ENCODE data around the gene ARHGEF28. TPM values are rescaled to one million over a fixed set of nuclear protein-coding genes. Genes with fewer than 3 reads are reported as not detected.

ARHGEF28 gene
- total RNA-seq, 2 donors from 2014 or later: 0.17 to 0.53 TPM

DNA sequence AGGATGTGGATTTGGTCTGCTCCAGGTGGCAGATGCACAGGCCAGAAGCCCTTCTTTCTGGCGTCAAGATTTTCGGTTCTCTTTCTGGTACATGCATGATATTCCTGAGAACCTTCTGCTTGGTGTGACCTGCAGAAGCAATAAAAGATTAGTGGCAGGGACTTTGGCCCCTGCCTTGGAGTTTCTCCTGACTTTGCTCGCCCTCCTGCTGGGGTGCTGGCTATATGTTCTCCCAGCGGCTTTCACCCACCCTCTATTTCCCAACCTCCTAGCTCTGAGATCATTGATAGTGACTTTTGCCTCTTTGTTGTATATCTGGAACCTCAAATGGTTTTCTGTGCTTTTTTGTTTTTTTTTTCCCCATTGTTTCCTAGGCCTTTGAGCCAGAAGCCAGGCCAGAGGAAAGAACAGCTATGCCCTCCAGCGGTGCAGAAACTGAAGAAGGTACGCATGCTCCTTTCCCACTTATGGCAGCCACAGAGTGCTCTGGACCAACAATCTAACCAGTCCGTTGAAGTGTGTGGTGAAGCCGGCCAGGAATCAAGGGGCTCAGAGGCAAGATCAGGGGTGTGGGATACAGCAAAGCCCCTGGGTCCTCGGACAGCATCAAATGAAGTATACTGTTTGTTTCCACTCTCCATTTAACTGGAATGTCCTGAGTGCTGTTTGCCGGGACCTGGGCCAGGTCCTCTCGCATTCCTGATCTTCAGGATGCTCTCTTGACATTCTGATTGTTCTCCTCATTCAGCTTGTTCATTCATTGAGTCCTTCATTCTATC is 154.5 kb downstream of the ARHGEF28 start:
- DNase-seq (ENCODE audit: low spot score) (no peak), ATAC-seq (no peak)
- Mint-ChIP-seq H3K27me3 (no peaks in the 10 kb centered on the region), H3K4me1 (ENCODE audit: low read depth in 2 of 2) (no peaks in the 10 kb centered on the region), H3K4me3 (no peak overlapping the region), H3K36me3 (no peaks in the 10 kb centered on the region), H3K9me3 (no peaks in the 10 kb centered on the region), H3K27ac (no peak overlapping the region)

DNA sequence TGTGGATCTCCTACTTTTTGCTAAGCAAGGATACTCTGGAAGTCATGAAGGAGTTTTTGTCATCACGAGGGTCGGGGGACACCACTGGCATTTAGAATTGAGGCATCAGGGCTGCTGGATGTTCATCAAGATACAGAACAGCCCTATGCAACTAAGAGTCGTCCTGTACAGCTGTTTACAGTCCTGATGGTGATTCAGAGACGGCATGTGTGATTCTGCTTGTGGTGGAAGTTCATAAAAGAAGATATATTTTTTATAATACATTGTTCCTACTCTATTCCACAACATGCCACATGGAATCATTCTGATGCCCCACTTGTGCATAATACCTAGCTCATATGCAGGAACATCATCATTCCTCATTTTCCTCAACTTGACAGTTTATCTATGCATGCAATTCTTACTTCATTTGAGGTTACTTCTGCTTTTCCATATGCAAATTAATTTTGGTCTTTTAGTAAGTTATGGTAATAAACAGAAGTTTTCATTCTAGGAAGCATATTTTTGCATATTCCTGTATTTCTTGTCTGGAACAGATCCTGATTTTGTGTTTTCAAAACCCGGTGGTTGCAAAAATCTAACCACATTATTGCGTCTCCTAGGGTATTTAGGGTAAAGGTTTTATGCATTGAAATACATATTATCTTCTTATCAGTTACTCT is 155.2 kb downstream of the ARHGEF28 start:
- Mint-ChIP-seq H3K27me3 (no peaks in the 10 kb centered on the region), H3K9me3 (no peaks in the 10 kb centered on the region), H3K4me3 (no peak overlapping the region), H3K36me3 (no peaks in the 10 kb centered on the region), H3K4me1 (ENCODE audit: low read depth in 2 of 2) (no peaks in the 10 kb centered on the region), H3K27ac (no peak overlapping the region)
- no peak for ATAC-seq
- DNase-seq (ENCODE audit: low spot score): no peak

DNA sequence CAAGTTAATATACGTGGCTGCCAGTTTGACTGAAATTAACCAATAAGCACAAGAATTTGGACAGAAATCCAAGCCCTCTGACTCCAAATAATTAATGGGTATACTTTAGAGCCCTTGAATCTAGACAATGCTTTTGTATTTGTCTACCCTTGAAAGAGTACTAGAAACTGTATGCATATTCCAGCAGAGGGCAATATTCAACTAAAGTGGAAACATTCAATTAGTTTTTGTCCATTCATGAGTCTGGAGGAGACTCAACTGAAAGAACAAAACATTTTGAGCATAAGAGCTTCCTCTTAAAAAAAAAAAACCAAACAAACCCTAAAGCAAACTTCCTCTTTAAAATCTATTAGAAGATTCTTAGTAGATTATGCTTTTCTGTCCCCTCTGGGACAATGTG is 157.8 kb downstream of the ARHGEF28 start:
- no peaks in the 10 kb centered on the region for H3K27me3 Mint-ChIP-seq
- no peaks in the 10 kb centered on the region for H3K4me1 Mint-ChIP-seq (ENCODE audit: low read depth in 2 of 2)
- no peak overlapping the region for H3K4me3 Mint-ChIP-seq
- no peak for DNase-seq (ENCODE audit: low spot score)
- no peak overlapping the region for H3K27ac Mint-ChIP-seq
- ATAC-seq: no peak
- no peaks in the 10 kb centered on the region for H3K36me3 Mint-ChIP-seq
- H3K9me3 Mint-ChIP-seq: no peaks in the 10 kb centered on the region

DNA sequence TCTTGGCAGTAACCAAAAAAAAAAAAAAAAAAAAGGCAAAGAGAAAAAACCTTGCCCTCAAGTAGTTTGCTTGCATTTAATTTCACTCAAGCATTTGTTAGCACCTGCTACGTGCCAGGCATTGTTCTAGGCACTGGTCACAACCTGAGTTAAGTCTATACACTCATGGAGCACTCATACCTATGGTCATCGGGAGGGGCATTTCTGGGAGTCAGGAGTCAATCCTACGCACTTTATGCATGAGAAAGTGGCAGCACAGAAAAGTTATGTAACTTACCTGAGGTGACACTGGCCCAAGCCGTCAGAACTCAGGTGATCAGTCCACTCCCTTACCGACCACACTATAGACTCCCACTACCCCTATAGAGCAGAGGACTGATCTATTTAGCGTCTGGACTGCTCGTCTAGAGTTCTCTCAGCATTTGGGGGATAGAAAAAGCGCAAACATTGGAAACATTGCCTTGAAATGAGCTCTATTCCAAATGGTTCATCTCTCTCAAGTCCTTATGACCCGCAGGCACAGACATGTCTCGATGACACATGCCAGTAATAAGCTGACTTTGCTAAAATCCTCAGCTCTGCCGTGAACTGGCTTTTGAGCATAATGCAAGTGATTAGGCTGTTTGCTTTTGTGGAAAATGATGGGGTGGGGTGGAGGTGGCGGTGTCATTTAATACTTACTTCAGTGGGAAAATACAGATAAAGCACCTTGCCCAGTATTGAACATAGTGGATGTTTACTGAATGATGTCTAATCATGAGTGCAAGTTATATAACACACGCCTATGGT is 160.2 kb downstream of the ARHGEF28 start:
- Mint-ChIP-seq H3K36me3 (no peaks in the 10 kb centered on the region), H3K4me3 (no peak overlapping the region), H3K27me3 (no peaks in the 10 kb centered on the region), H3K9me3 (no peaks in the 10 kb centered on the region), H3K27ac (no peak overlapping the region), H3K4me1 (ENCODE audit: low read depth in 2 of 2) (peaks cover 0 to under 1% of the 10 kb centered on the region in 2 donors)
- DNase-seq (ENCODE audit: low spot score): no peak
- no peak for ATAC-seq

DNA sequence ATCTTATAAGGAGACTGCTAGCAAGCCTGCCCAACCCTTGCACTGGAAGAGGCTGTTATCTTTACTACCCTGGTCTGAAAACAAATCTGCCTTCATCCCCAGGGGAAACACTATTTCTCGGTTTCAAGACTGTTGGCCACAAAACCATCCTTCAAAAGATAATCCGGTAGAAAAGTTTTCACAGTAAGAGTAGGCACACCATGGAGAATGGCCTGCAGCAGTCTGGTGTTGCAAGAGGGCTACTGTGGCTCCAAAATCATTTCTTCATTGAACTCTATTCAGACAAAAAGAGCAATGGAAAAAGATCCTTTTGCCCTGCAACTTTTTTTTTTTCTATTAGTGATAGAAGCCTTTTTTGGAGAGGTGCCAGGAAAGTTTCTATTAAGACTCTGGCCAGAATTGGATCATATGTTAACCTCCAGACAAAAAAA is 163.9 kb downstream of the ARHGEF28 start:
- no peak for ATAC-seq
- peaks cover 5 to 6% of the 10 kb centered on the region in 2 donors for H3K4me1 Mint-ChIP-seq (ENCODE audit: low read depth in 2 of 2)
- H3K27me3 Mint-ChIP-seq: no peaks in the 10 kb centered on the region

DNA sequence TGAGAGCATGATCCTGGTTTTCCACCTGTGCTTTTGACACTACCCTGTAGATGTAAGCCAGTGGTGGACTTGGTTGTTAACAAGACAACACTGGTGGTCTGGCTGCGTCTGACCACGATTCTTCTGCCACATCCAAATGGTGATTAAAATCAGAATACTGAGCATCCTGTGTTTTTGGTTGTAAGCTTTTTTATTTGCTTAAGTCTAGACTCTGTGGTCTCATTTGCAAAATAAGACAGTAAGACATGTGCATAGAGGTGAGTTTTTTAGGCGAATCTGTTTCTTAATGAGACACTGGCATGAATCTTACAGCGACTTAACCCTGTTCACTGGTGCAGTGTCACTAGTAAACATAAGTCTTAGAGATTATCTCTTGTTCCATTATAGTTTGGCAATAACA is 165.4 kb downstream of the ARHGEF28 start:
- H3K4me1 Mint-ChIP-seq (ENCODE audit: low read depth in 2 of 2): peaks cover 11 to 12% of the 10 kb centered on the region in 2 donors
- H3K27me3 Mint-ChIP-seq: no peaks in the 10 kb centered on the region
- no peak for DNase-seq (ENCODE audit: low spot score)
- H3K4me3 Mint-ChIP-seq: no peak overlapping the region
- no peaks in the 10 kb centered on the region for H3K36me3 Mint-ChIP-seq
- H3K9me3 Mint-ChIP-seq: no peaks in the 10 kb centered on the region
- ATAC-seq: peak in 1 of 2 donors; percentile 51
- H3K27ac Mint-ChIP-seq: no peak overlapping the region

More for the DNA sequence above, 163.9 kb downstream of the ARHGEF28 start:
- H3K9me3 Mint-ChIP-seq: no peaks in the 10 kb centered on the region
- no peak overlapping the region for H3K4me3 Mint-ChIP-seq
- no peaks in the 10 kb centered on the region for H3K36me3 Mint-ChIP-seq
- no peak overlapping the region for H3K27ac Mint-ChIP-seq
- no peak for DNase-seq (ENCODE audit: low spot score)

DNA sequence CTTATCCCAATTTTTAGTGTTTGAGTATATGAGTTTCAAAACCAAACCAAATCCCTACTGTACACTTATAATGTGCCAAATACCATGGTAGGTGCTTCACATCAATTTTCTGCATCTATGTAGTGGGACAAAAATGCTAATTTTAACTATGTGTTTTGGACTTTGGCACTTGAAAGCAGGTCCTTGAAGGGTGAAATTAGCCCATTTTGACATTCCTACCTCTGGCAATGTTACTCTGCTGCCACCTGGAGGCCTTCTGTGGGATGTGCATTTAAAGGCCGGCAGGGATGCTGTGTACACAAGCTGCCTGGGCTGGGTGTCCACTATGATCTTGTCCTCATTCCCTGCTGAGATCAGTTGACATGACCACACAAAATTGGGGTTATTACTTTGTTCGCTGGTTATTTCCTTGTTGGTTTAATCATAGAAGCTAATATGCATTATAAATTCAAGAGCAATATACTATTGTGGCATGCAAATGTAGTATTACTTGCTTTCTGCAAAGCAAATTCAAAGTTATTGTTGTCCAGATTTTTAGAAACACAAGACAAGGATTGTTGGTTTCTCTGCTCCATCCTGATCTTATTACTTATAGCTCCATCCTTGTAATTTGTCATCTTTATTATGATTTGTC is 166.8 kb downstream of the ARHGEF28 start:
- H3K9me3 Mint-ChIP-seq: no peaks in the 10 kb centered on the region
- H3K27me3 Mint-ChIP-seq: no peaks in the 10 kb centered on the region
- no peaks in the 10 kb centered on the region for H3K36me3 Mint-ChIP-seq
- ATAC-seq (peak; percentile 71 to 79), DNase-seq (ENCODE audit: low spot score) (peak; percentile 80)
- H3K27ac Mint-ChIP-seq: no peak overlapping the region
- H3K4me1 Mint-ChIP-seq (ENCODE audit: low read depth in 2 of 2): peaks cover 16 to 19% of the 10 kb centered on the region in 2 donors
- no peak overlapping the region for H3K4me3 Mint-ChIP-seq

DNA sequence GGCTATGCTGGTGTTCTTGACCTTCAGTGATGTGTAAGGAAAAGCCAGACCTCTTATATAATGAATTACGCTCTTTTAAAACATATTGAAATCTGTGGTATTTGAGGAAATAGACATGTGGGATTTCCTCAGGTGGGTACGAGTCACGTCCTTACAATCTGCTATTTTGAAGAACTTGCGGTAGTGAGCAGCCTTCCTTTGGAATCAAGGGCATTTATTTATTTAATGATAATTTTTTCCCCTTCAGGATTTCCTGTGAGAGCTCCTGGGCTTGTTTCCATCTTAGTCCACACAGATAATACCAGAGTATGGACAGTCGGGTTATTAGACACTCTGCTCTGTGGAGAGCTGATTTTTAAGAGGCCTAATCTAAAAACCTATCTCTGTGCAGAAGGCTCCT is 167.9 kb downstream of the ARHGEF28 start:
- ATAC-seq (no peak), DNase-seq (ENCODE audit: low spot score) (no peak)
- Mint-ChIP-seq H3K27me3 (no peaks in the 10 kb centered on the region), H3K36me3 (no peaks in the 10 kb centered on the region), H3K27ac (no peak overlapping the region), H3K4me3 (no peak overlapping the region), H3K9me3 (no peaks in the 10 kb centered on the region), H3K4me1 (ENCODE audit: low read depth in 2 of 2) (peaks cover 16 to 19% of the 10 kb centered on the region in 2 donors)

DNA sequence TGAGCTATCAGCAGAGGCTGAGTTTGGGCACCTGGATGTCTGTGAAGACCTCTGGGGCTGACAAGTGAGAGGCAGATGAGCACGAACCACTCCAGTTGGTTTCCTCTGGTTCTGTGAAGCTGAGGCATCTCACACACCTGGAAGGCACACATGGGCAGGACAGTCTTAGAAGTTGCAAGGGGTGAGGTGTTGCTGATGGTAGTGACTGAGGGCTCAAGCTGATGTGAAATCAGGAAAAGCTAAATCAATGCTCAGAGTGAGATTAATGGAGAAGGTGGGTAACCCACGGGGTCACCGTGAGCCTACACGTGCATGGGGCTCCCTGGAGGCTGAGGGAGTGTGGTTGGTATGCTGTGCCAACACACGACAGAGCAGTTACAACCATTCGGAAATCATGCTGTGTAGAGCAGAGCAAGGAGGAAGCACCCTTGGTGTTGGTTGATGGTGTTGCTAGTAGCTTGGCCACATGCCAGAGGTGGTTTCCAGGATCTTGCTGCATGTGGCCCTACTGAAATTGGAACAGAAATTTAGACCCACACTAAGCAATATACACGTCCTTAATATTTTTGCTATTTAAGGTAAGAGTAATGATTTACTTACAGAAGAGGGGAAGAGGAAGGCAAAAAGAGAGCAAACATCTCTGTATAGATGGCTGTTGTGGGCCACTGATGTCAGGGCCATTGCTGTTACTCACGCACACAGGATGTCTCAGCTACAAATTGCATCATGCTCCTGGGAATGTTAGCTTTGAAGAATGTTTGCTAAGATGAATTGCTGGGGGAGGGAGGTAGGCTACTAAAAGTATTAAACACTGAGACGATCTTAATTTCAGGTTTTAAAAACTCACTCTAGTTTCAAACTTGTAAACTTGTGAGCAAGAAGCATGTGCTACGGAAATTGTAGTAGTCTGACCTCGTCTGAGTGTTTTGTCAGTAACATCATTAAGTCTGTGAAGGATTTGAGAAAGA is 170.5 kb downstream of the ARHGEF28 start:
- no peak for DNase-seq (ENCODE audit: low spot score)
- H3K4me1 Mint-ChIP-seq (ENCODE audit: low read depth in 2 of 2): peaks cover 14 to 16% of the 10 kb centered on the region in 2 donors
- no peaks in the 10 kb centered on the region for H3K9me3 Mint-ChIP-seq
- no peaks in the 10 kb centered on the region for H3K27me3 Mint-ChIP-seq
- peak; percentile 80 to 81 for ATAC-seq
- no peaks in the 10 kb centered on the region for H3K36me3 Mint-ChIP-seq
- H3K27ac Mint-ChIP-seq: peak overlapping the region; percentile 58 to 66
- peak overlapping the region; percentile 59 for H3K4me3 Mint-ChIP-seq

DNA sequence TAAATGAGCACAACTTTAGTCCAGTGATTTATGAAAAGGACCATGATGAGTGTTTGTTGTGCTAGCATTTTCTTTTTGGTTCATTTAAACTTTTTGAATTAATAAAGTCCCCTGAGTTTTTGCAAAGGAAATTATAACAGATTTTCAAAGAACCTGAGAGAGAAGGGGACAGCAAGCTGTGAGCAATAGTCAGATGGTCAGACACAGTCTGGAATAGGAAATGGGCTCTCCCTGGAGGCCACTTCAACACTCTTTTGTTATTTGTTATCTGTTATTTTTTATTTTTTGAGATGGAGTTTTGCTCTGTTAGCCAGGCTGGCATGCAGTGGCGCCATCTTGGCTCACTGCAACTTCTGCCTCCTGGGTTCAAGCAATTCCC is 171.1 kb downstream of the ARHGEF28 start:
- H3K27ac Mint-ChIP-seq: peak overlapping the region; percentile 58 to 66

DNA sequence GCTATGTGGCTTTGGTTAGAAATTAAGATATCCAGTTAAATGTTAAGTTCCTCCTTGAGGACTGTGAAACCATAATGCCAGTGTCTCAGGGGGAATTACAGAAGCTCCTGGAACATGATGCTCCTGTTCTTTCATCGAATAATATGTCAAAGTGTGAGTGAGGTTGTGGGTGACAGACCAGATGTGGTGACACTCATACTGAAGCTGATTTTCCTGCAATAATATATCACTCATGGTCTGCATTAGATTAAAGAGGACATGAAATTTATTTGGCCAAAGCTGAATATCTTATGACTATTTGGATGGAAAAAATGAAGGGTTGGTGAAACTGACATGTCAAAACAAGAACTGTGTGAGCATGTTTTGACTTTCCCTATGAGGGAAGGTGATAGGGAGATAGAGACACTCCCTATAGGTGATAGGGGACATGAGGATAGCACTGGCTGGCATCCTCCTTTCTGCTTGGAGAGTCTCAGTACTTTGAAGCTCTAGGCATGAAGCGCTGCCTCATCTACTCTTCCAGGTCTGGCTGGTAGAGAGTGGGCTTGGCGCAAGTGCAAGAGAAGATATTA is 173.5 kb downstream of the ARHGEF28 start:
- peak in 1 of 2 donors; percentile 35 for ATAC-seq
- Mint-ChIP-seq H3K27ac (no peak overlapping the region), H3K4me3 (no peak overlapping the region), H3K9me3 (no peaks in the 10 kb centered on the region), H3K4me1 (ENCODE audit: low read depth in 2 of 2) (peaks cover 11 to 12% of the 10 kb centered on the region in 2 donors), H3K36me3 (no peaks in the 10 kb centered on the region), H3K27me3 (no peaks in the 10 kb centered on the region)
- DNase-seq (ENCODE audit: low spot score): no peak

More for the DNA sequence above, 171.1 kb downstream of the ARHGEF28 start:
- Mint-ChIP-seq H3K4me3 (no peak overlapping the region), H3K9me3 (no peaks in the 10 kb centered on the region), H3K4me1 (ENCODE audit: low read depth in 2 of 2) (peaks cover 11 to 12% of the 10 kb centered on the region in 2 donors), H3K27me3 (no peaks in the 10 kb centered on the region), H3K36me3 (no peaks in the 10 kb centered on the region)
- DNase-seq (ENCODE audit: low spot score) (no peak), ATAC-seq (no peak)

DNA sequence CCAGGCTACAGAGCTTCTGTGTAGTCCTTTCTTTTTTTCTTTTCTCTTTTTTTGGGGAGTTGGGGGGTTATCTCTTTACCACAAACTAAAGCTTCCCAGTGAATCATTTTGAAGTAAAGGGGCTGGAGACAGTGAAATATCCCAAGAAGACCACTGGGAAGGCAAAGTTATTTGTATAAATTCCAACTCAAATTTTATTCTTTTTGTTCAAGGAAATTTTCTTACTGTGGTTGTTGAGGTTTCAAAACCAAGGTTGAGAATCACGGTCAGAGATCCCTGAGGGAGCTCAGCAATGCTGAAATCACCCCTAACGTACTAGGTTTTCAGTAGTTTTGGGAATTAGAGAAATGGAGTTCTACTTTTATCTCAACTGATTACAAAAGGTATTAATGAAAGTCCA is 175.7 kb downstream of the ARHGEF28 start:
- ATAC-seq (no peak), DNase-seq (ENCODE audit: low spot score) (no peak)
- H3K4me3 Mint-ChIP-seq: no peak overlapping the region
- H3K36me3 Mint-ChIP-seq: no peaks in the 10 kb centered on the region
- peaks cover 2 to 4% of the 10 kb centered on the region in 2 donors for H3K4me1 Mint-ChIP-seq (ENCODE audit: low read depth in 2 of 2)
- H3K27me3 Mint-ChIP-seq: no peaks in the 10 kb centered on the region
- H3K27ac Mint-ChIP-seq: no peak overlapping the region
- no peaks in the 10 kb centered on the region for H3K9me3 Mint-ChIP-seq

All from natural killer cell treated with Interleukin-12 subunit alpha and Interleukin-12 subunit beta and Interleukin-15 and Interleukin-18, amount 100 ng/mL, for 72 hours (primary cell).